HG03342 (cell line): Measurements from ENCODE around the gene CA9.

Experiments used
- ATAC-seq: cut with Tn5 transposase; IDR thresholded peaks from one replicate; pipeline ENCODE4 v1.9.1; 2021; ENCODE audit warnings: mild to moderate bottlenecking, moderate library complexity; ENCODE audit not compliant: unreplicated experiment

The CA9 gene

GRCh38 chr9:35651956-35652828 is 21.5 kb upstream of the CA9 start:
- no peak for ATAC-seq

GRCh38 chr9:35652829-35653209 is 20.9 kb upstream of the CA9 start:
- no peak for ATAC-seq

- ATAC-seq: no peak
Measured at GRCh38 chr9:35653611-35654010, 20.1 kb upstream of the CA9 start.

GRCh38 chr9:35656348-35656747 is 17.4 kb upstream of the CA9 start:
- ATAC-seq: no peak

- no peak for ATAC-seq
Measured at GRCh38 chr9:35656831-35657545, 16.7 kb upstream of the CA9 start.

- ATAC-seq: peak; percentile 77
Measured at GRCh38 chr9:35657546-35658136, 16.1 kb upstream of the CA9 start, which contains the start of gene RMRP. Gene RMRP, minus strand, starts transcription at chr9:35658019.

- ATAC-seq: peak; percentile 56
Measured at GRCh38 chr9:35658137-35658967, 15.4 kb upstream of the CA9 start, which contains the start of gene CCDC107. Gene CCDC107, plus strand, starts transcription at chr9:35658292. Its CDS starts 88 bp downstream, at chr9:35658380.

GRCh38 chr9:35658968-35659220 is 14.8 kb upstream of the CA9 start:
- ATAC-seq: no peak

- ATAC-seq: no peak
Measured at GRCh38 chr9:35659340-35659739, 14.4 kb upstream of the CA9 start.

GRCh38 chr9:35660966-35661415 is 12.7 kb upstream of the CA9 start:
- ATAC-seq: no peak

GRCh38 chr9:35661756-35662350 is 11.9 kb upstream of the CA9 start:
- ATAC-seq: no peak

- ATAC-seq: no peak
Measured at GRCh38 chr9:35662437-35662836, 11.3 kb upstream of the CA9 start.

GRCh38 chr9:35664531-35665470 is 8.9 kb upstream of the CA9 start, which contains the start of gene ARHGEF39:
Gene ARHGEF39, minus strand, starts transcription at chr9:35665195. Its CDS starts 26 bp downstream, at chr9:35665169.
- ATAC-seq: peak; percentile 73

- ATAC-seq: no peak
Measured at GRCh38 chr9:35665471-35665818, 8.3 kb upstream of the CA9 start.

GRCh38 chr9:35666045-35666444 is 7.7 kb upstream of the CA9 start:
- ATAC-seq: no peak

GRCh38 chr9:35666549-35666948 is 7.2 kb upstream of the CA9 start:
- no peak for ATAC-seq

- ATAC-seq: no peak
Measured at GRCh38 chr9:35667939-35668338, 5.8 kb upstream of the CA9 start.

GRCh38 chr9:35669331-35670145 is 4.2 kb upstream of the CA9 start:
- ATAC-seq: no peak

GRCh38 chr9:35674025-35674361 is 265 bp downstream of the CA9 start:
- ATAC-seq: no peak
